ENCODE measurements around the gene CLIC6. TPM values are rescaled to one million over a fixed set of nuclear protein-coding genes. Genes with fewer than 3 reads are reported as not detected.

The CLIC6 gene
- 0.18 TPM in 1 of 2 replicates, not detected in the other for total RNA-seq (ENCODE audit: low replicate concordance)

GRCh38 chr21:34668803-34669148 lies at the start of gene CLIC6:
TSS of gene CLIC6 (plus strand) at chr21:34668994. CDS start at chr21:34669389, 395 bp downstream.
- DNase-seq (ENCODE audit: low read depth), result no peak
- H3K4me3 ChIP-seq (ENCODE audit: low read depth, low read length), result no peak within 1 kb of the TSS
- TF ChIP-seq CTCF (IDR thresholded peaks at IDR 0.05; ENCODE audit: insufficient read depth, low read length), result no peak

GRCh38 chr21:34619841-34620665 lies 48.7 kb upstream of the CLIC6 start:
- no peak overlapping the region for H3K4me3 ChIP-seq (ENCODE audit: low read depth, low read length)
- DNase-seq (ENCODE audit: low read depth), result no peak
- TF ChIP-seq CTCF (IDR thresholded peaks at IDR 0.05; ENCODE audit: insufficient read depth, low read length), result no peak

- DNase-seq (ENCODE audit: low read depth), result no peak
- no peak for TF ChIP-seq CTCF (IDR thresholded peaks at IDR 0.05; ENCODE audit: insufficient read depth, low read length)
- no peak overlapping the region for H3K4me3 ChIP-seq (ENCODE audit: low read depth, low read length)
These were observed 47.1 kb upstream of the CLIC6 start for GRCh38 chr21:34621434-34622350.

GRCh38 chr21:34623516-34623915 lies 45.3 kb upstream of the CLIC6 start:
- TF ChIP-seq CTCF (IDR thresholded peaks at IDR 0.05; ENCODE audit: insufficient read depth, low read length), result no peak
- DNase-seq (ENCODE audit: low read depth), result no peak

GRCh38 chr21:34625030-34625593 lies 43.7 kb upstream of the CLIC6 start:
- no peak for TF ChIP-seq CTCF (IDR thresholded peaks at IDR 0.05; ENCODE audit: insufficient read depth, low read length)
- H3K4me3 ChIP-seq (ENCODE audit: low read depth, low read length), result no peak overlapping the region
- no peak for DNase-seq (ENCODE audit: low read depth)

More at GRCh38 chr21:34623516-34623915, 45.3 kb upstream of the CLIC6 start:
- H3K4me3 ChIP-seq (ENCODE audit: low read depth, low read length), result no peak overlapping the region

- no peak for TF ChIP-seq CTCF (IDR thresholded peaks at IDR 0.05; ENCODE audit: insufficient read depth, low read length)
- H3K4me3 ChIP-seq (ENCODE audit: low read depth, low read length), result no peak overlapping the region
- DNase-seq (ENCODE audit: low read depth), result no peak
These were observed 42.7 kb upstream of the CLIC6 start for GRCh38 chr21:34626131-34626530.
